Kidney (tissue), 14 donors: ENCODE data around the gene SNAPIN. TPM values are rescaled to one million over a fixed set of nuclear protein-coding genes. Genes with fewer than 3 reads are reported as not detected.
A peak's percentile ranks its signal among the peaks of the same experiment; 100 is the strongest.

ENCODE experiments used
- DNase-seq, 5 donors: peaks; one replicate each; pipeline ENCODE4 v3.0.0-alpha.2; 2013 to 2020
- FAIRE-seq: peaks from 2 replicates; lab custom pipeline; 2012; peaks lifted over from hg19 to GRCh38; lab: Jason Lieb, UNC
- H3K27ac ChIP-seq, 2 donors: one replicate each; pipeline ENCODE4 v1.7.0; 2013; ENCODE audit warnings: low read depth in 2 of 2, low read length in 2 of 2, inconsistent platforms in 1 of 2
- H3K27me3 ChIP-seq: one replicate; pipeline ENCODE4 v1.7.1; 2013; ENCODE audit warnings: low read length, inconsistent platforms; ENCODE audit not compliant: control insufficient read depth, insufficient read depth
- H3K36me3 ChIP-seq, 3 donors: one replicate each; pipeline versions ENCODE4 v1.7.0 to v1.7.1; 2013; ENCODE audit warnings: low read length in 3 of 3, control low read depth in 1 of 3, inconsistent platforms in 1 of 3; ENCODE audit not compliant: insufficient read depth in 3 of 3, control insufficient read depth in 2 of 3
- H3K4me1 ChIP-seq, 3 donors: one replicate each; pipeline versions ENCODE4 v1.7.0 to v1.7.1; 2013; ENCODE audit warnings: low read length in 3 of 3, inconsistent platforms in 1 of 3, low read depth in 1 of 3; ENCODE audit not compliant: control insufficient read depth in 2 of 3, insufficient read depth in 2 of 3
- H3K4me3 ChIP-seq, 3 donors: one replicate each; pipeline versions ENCODE4 v1.7.0 to v1.8.1; 2013; ENCODE audit warnings: low read length in 3 of 3, control low read depth in 1 of 3, inconsistent platforms in 1 of 3
- H3K9ac ChIP-seq, 3 donors: one replicate each; pipeline versions ENCODE4 v1.7.0 to v1.7.1; 2013; ENCODE audit warnings: low read length in 3 of 3, control low read depth in 1 of 3, inconsistent platforms in 1 of 3
- H3K9me3 ChIP-seq, 3 donors: one replicate each; pipeline versions ENCODE4 v1.7.0 to v1.7.1; 2013; ENCODE audit warnings: low read length in 3 of 3, control low read depth in 1 of 3, inconsistent platforms in 1 of 3; ENCODE audit not compliant: control insufficient read depth in 2 of 3, insufficient read depth in 1 of 3
- intact Hi-C: fragments of 100-400 bp; cut with DNase I; formaldehyde crosslinking; loops from one replicate; pipeline ENCODE4 v1.11.1; 2022
- polyA plus RNA-seq: library from polyadenylated mRNA; stranded (reverse); fragments of 350-450 nt; fragmentation: Illumina TruSeq; extraction: RNeasy Lipid Tissue Mini Kit (QIAGEN cat#74804); gene quantifications from one replicate; pipeline ENCODE4 v1.2.3, GENCODE V29; 2014; ENCODE audit warnings: low read depth, low replicate concordance; ENCODE audit not compliant: insufficient read depth
- total RNA-seq: library from RNA; stranded (reverse); fragmentation: NEBNext Ultra II Directional; extraction: Animal tissue kit (Norgen Biotek cat#: 25700); gene quantifications from one replicate; pipeline ENCODE4 v1.2.1, GENCODE V29; 2021
- TF ChIP-seq, protein P1 (sequence below): IDR thresholded peaks from 3 replicates; pipeline ENCODE4 v1.5.1; 2012; ENCODE audit warnings: mild to moderate bottlenecking, moderate library complexity, borderline replicate concordance; ENCODE audit not compliant: insufficient read depth; ENCODE audit errors: extremely low read depth
- donor health status: control.
- donor health status: control.
- donor health status: control.
- donor health status: control.
- donor health status: control.
- donor health status: DM: yes; HTN: yes; CAD: no.
- donor health status: Normal renal cell carcinoma (clear cell type).

Gene SNAPIN
- total and polyA plus RNA-seq, 2 donors from 2014 or later, result 46.2 to 59.8 TPM

GRCh38 chr1:153633161-153633753, 25.2 kb upstream of the SNAPIN start:
- intact Hi-C loops, result no loop called here
- FAIRE-seq (no peak), DNase-seq (no peak)
- peak overlapping the region in 2 of 3 donors; percentile 20 to 62 for H3K9ac ChIP-seq
- H3K27me3 ChIP-seq, result no peaks in the 10 kb centered on the region
- peaks cover 9 to 22% (median 16%) of the 10 kb centered on the region in 3 donors for H3K36me3 ChIP-seq
- TF ChIP-seq, protein P1, sequence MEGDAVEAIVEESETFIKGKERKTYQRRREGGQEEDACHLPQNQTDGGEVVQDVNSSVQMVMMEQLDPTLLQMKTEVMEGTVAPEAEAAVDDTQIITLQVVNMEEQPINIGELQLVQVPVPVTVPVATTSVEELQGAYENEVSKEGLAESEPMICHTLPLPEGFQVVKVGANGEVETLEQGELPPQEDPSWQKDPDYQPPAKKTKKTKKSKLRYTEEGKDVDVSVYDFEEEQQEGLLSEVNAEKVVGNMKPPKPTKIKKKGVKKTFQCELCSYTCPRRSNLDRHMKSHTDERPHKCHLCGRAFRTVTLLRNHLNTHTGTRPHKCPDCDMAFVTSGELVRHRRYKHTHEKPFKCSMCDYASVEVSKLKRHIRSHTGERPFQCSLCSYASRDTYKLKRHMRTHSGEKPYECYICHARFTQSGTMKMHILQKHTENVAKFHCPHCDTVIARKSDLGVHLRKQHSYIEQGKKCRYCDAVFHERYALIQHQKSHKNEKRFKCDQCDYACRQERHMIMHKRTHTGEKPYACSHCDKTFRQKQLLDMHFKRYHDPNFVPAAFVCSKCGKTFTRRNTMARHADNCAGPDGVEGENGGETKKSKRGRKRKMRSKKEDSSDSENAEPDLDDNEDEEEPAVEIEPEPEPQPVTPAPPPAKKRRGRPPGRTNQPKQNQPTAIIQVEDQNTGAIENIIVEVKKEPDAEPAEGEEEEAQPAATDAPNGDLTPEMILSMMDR, result no peak
- no peaks in the 10 kb centered on the region for H3K9me3 ChIP-seq
- peak overlapping the region; percentile 51 to 98 (median 62) for H3K4me3 ChIP-seq
- H3K4me1 ChIP-seq, result peaks cover 0 to 15% (median 12%) of the 10 kb centered on the region in 3 donors
- peak overlapping the region; percentile 76 to 100 for H3K27ac ChIP-seq

DNA sequence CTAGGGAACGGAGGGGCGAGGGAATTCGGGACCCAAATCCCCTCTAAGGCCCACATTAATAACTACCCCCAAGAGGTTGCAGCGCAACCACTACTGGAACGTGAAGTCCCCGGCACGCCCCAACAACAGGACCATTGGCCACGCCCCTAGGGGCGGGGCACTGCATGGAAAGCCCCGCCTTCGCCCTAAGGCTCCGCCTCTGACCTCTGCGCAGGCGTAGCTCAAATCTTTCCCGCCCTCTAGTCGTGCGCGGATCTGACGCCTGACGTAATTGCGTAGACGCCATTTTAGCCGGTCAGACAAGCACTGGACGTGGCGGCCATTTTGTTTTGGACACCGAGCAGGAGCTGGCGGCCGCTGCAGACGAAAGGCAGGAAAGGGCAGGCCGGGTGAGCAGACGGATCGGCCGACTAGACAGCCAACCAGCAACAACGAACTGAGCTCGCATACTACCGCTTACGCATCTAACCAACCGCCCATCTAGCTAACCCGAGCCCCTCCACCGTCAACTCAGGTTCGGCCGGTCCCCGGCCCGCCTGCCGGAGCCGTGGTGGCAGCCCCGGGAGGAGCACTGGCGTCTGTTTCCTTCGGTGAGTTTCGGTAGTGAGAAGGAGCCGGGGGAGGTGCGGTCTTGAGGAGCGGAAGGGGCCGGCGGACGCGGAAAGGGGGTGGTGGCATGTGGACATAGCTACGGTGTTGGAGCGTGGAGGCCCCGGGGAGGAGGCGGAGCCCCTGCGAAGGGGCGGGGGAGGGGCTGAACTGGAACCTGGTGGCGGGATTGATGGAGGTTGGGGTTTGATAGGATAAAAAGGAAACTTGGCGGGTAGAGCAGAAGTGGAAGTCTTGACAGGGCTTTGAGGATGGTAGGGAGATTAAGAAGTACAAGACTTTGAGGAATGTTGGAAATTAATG, 24.5 kb upstream of the SNAPIN start, which contains the start of gene CHTOP:
Gene CHTOP, plus strand, starts transcription at position 313 of the 912 bp plus-strand sequence. CDS start 2,523 bp downstream, outside the sequence.
- FAIRE-seq, result peak; percentile 30
- peak within 1 kb of the TSS; percentile 92 to 99 (median 98) for H3K4me3 ChIP-seq
- no peaks in the 10 kb centered on the region for H3K27me3 ChIP-seq
- H3K27ac ChIP-seq, result peak within 1 kb of the TSS; percentile 100
- H3K4me1 ChIP-seq, result peaks cover 0 to 15% (median 12%) of the 10 kb centered on the region in 3 donors
- intact Hi-C loops, result no loop called here
- peak within 1 kb of the TSS; percentile 97 to 100 (median 97) for H3K9ac ChIP-seq
- H3K9me3 ChIP-seq, result no peaks in the 10 kb centered on the region
- DNase-seq, result peak; percentile 98 to 99 (median 99)
- TF ChIP-seq, protein P1, result no peak
- H3K36me3 ChIP-seq, result peaks cover 9 to 27% (median 17%) of the 10 kb centered on the region in 3 donors

GRCh38 chr1:153635872-153636271, 22.6 kb upstream of the SNAPIN start:
- Histone ChIP-seq H3K27me3 (no peaks in the 10 kb centered on the region), H3K9me3 (no peaks in the 10 kb centered on the region), H3K27ac (no peak overlapping the region), H3K9ac (no peak overlapping the region), H3K4me3 (peak overlapping the region in 2 of 3 donors; percentile 20 to 98), H3K36me3 (peaks cover 9 to 45% (median 23%) of the 10 kb centered on the region in 3 donors), H3K4me1 (peaks cover 0 to 11% (median 8%) of the 10 kb centered on the region in 3 donors)
- FAIRE-seq (no peak), DNase-seq (peak in 1 of 5 donors; percentile 37)
- intact Hi-C loops, result no loop called here
- TF ChIP-seq, protein P1, result no peak
